RWPE1 (cell line): ENCODE data around the gene CFAP97D2.

Experiments
- CTCF ChIA-PET: fragments of 350-600 bp; sonication (Branson Sonifier 250); formaldehyde crosslinking; extraction: SDS; loops from one replicate; lab custom pipeline; 2021; lab: Yijun Ruan, JAX
- POLR2A ChIA-PET: fragments of 400-600 bp; formaldehyde crosslinking; extraction: SDS; loops from one replicate; lab custom pipeline; 2020; ENCODE audit warnings: antibody characterized with exemption; ENCODE audit not compliant: low non-redundant PET; lab: Yijun Ruan, JAX
- DNase-seq: peaks from one replicate; pipeline ENCODE4 v3.0.0; 2012; ENCODE audit warnings: low spot score
- H3K27ac ChIP-seq: fragments of 450-650 bp; 2 replicates; pipeline ENCODE4 v1.5.1; 2017
- CTCF ChIP-seq: fragments of 450-650 bp; conservative IDR thresholded peaks from 2 replicates; pipeline ENCODE4 v1.5.1; 2017; ENCODE audit warnings: low read depth, mild to moderate bottlenecking

Gene CFAP97D2

GRCh38 chr13:114229506-114229905 is 50.4 kb downstream of the CFAP97D2 start:
- no peak overlapping the region for H3K27ac ChIP-seq
- POLR2A ChIA-PET: no interaction called here
- DNase-seq: no peak
- CTCF ChIA-PET: no interaction called here
- TF ChIP-seq CTCF: no peak

- ChIA-PET POLR2A (no interaction called here), CTCF (no interaction called here)
- DNase-seq: no peak
- TF ChIP-seq CTCF: no peak
- no peak overlapping the region for H3K27ac ChIP-seq
Measured at GRCh38 chr13:114230117-114230516, 51.1 kb downstream of the CFAP97D2 start.

GRCh38 chr13:114230575-114230974 is 51.5 kb downstream of the CFAP97D2 start:
- DNase-seq: no peak
- H3K27ac ChIP-seq: no peak overlapping the region
- ChIA-PET CTCF (no interaction called here), POLR2A (no interaction called here)
- no peak for TF ChIP-seq CTCF

GRCh38 chr13:114231886-114232285 is 52.8 kb downstream of the CFAP97D2 start:
- no peak overlapping the region for H3K27ac ChIP-seq
- no peak for DNase-seq
- ChIA-PET POLR2A (no interaction called here), CTCF (no interaction called here)
- TF ChIP-seq CTCF: no peak

- peak overlapping the region; percentile 93 for H3K27ac ChIP-seq
- TF ChIP-seq CTCF: no peak
- POLR2A ChIA-PET: no interaction called here
- CTCF ChIA-PET: no interaction called here
- no peak for DNase-seq
Measured at GRCh38 chr13:114234266-114234644, 55.2 kb downstream of the CFAP97D2 start.

- CTCF ChIA-PET: interaction anchor here (0.6 to 0.7 kb wide), 3 partner anchors 10 to 76 kb away, joined by 3 read pairs; no protein-coding TSS in a partner anchor
- POLR2A ChIA-PET: interaction anchor here (0.5 kb wide), 1 partner anchor 36 kb away, joined by 4 read pairs; no protein-coding TSS in a partner anchor
- no peak for TF ChIP-seq CTCF
- H3K27ac ChIP-seq: peak within 1 kb of the TSS; percentile 93
- DNase-seq: peak; percentile 96
Measured at GRCh38 chr13:114234645-114235421, 55.8 kb downstream of the CFAP97D2 start, which contains the start of gene CDC16. Gene CDC16, plus strand, starts transcription at chr13:114234897. Its CDS starts 188 bp downstream, at chr13:114235085.
